Loucy (cell line): ENCODE measurements around the gene AP2A1.

ENCODE experiments used
- H2AFZ ChIP-seq: fragments of 200-600 bp; sonication (generic); 2 replicates; pipeline ENCODE4 v1.6.0; 2016; ENCODE audit warnings: antibody characterized with exemption, mild to moderate bottlenecking, low read length, moderate library complexity
- H3F3A ChIP-seq: fragments of 200-600 bp; 2 replicates; pipeline ENCODE4 v1.6.0; 2016; ENCODE audit warnings: antibody characterized with exemption, low read depth, mild to moderate bottlenecking
- H3K27me3 ChIP-seq: fragments of 200-600 bp; sonication (generic); 2 replicates; pipeline ENCODE4 v1.6.1; 2014; ENCODE audit warnings: low read length, mild to moderate bottlenecking; ENCODE audit not compliant: insufficient read depth, poor library complexity, severe bottlenecking
- H3K36me3 ChIP-seq: fragments of 200-600 bp; sonication (generic); 2 replicates; pipeline ENCODE4 v1.6.1; 2016; ENCODE audit warnings: low read length; ENCODE audit not compliant: insufficient read depth
- H3K4me1 ChIP-seq: fragments of 200-600 bp; sonication (generic); 2 replicates; pipeline ENCODE4 v1.5.1; 2014; ENCODE audit warnings: low read length, mild to moderate bottlenecking; ENCODE audit not compliant: insufficient read depth, poor library complexity, severe bottlenecking
- H3K4me2 ChIP-seq: fragments of 200-600 bp; sonication (generic); 2 replicates; pipeline ENCODE4 v1.6.0; 2014; ENCODE audit warnings: antibody characterized with exemption, low read length, low read depth, mild to moderate bottlenecking; ENCODE audit not compliant: poor library complexity, severe bottlenecking
- H3K4me3 ChIP-seq: fragments of 200-600 bp; sonication (generic); 2 replicates; pipeline ENCODE4 v1.5.1; 2014; ENCODE audit warnings: low read length, mild to moderate bottlenecking, mixed read lengths; ENCODE audit not compliant: poor library complexity, severe bottlenecking
- H3K79me2 ChIP-seq: fragments of 200-600 bp; sonication (generic); 2 replicates; pipeline ENCODE4 v1.6.1; 2014; ENCODE audit warnings: low read length; ENCODE audit not compliant: insufficient read depth
- H3K9ac ChIP-seq: fragments of 200-600 bp; sonication (generic); 2 replicates; pipeline ENCODE4 v1.6.0; 2014; ENCODE audit warnings: mild to moderate bottlenecking, low read depth, low read length, moderate library complexity; ENCODE audit not compliant: poor library complexity, severe bottlenecking
- H3K9me2 ChIP-seq: fragments of 200-600 bp; sonication (generic); replicated peaks from 2 replicates; pipeline ENCODE4 v1.6.1; 2016; ENCODE audit warnings: low read depth, low read length, mixed read lengths
- H3K9me3 ChIP-seq: fragments of 200-600 bp; sonication (generic); 2 replicates; pipeline ENCODE4 v1.6.1; 2014; ENCODE audit warnings: mild to moderate bottlenecking, antibody characterized with exemption, low read length, low read depth; ENCODE audit not compliant: insufficient read depth
- H4K20me1 ChIP-seq: fragments of 200-600 bp; sonication (generic); 2 replicates; pipeline ENCODE4 v1.6.0; 2014; ENCODE audit warnings: antibody characterized with exemption, low read length, mild to moderate bottlenecking; ENCODE audit not compliant: insufficient read depth, poor library complexity, severe bottlenecking
- CTCF ChIP-seq: fragments of 200-600 bp; sonication (generic); conservative IDR thresholded peaks from 2 replicates; pipeline ENCODE4 v1.5.1; 2014; ENCODE audit warnings: mild to moderate bottlenecking, antibody characterized with exemption, low read length
- EZH2phosphoT487 ChIP-seq: fragments of 200-600 bp; IDR thresholded peaks from 2 replicates; pipeline ENCODE4 v1.6.1; 2018; ENCODE audit warnings: antibody characterized with exemption, mild to moderate bottlenecking, moderate library complexity, borderline replicate concordance

The AP2A1 gene

GRCh38 chr19:49852631-49853126 lies 85.9 kb downstream of the AP2A1 start:
- TF ChIP-seq CTCF = no peak
- no peak for TF ChIP-seq EZH2phosphoT487
- peaks cover 50% of the 10 kb centered on the region for H4K20me1 ChIP-seq
- peak overlapping the region; percentile 95 for H3K4me2 ChIP-seq
- H3K9ac ChIP-seq = peak overlapping the region; percentile 68
- H3F3A ChIP-seq = 0 out of 2 replicates have a peak, but pooled peaks cover 3% of the 10 kb centered on the region
- peaks cover 37% of the 10 kb centered on the region for H3K79me2 ChIP-seq
- no peaks in the 10 kb centered on the region for H3K9me2 ChIP-seq
- H3K27me3 ChIP-seq = no peaks in the 10 kb centered on the region
- peaks cover 32% of the 10 kb centered on the region for H3K4me1 ChIP-seq
- peak overlapping the region; percentile 99 for H3K4me3 ChIP-seq
- no peaks in the 10 kb centered on the region for H3K9me3 ChIP-seq
- no peak overlapping the region for H2AFZ ChIP-seq
- H3K36me3 ChIP-seq = peaks cover 25% of the 10 kb centered on the region; the same call in 1 of the 2 replicates

- Histone ChIP-seq H3F3A (0 out of 2 replicates have a peak, but pooled peaks cover 3% of the 10 kb centered on the region), H4K20me1 (peaks cover 50% of the 10 kb centered on the region), H3K9ac (no peak overlapping the region)
Observed at GRCh38 chr19:49853852-49854377, 87.1 kb downstream of the AP2A1 start.

GRCh38 chr19:49854378-49855263 lies 87.8 kb downstream of the AP2A1 start:
- peak overlapping the region; percentile 95 for H3K4me2 ChIP-seq
- H3K36me3 ChIP-seq = peaks cover 36% of the 10 kb centered on the region; the same call in 1 of the 2 replicates
- no peak overlapping the region for H2AFZ ChIP-seq
- no peaks in the 10 kb centered on the region for H3K27me3 ChIP-seq
- 0 out of 2 replicates have a peak, but pooled peaks cover 3% of the 10 kb centered on the region for H3F3A ChIP-seq
- peaks cover 37% of the 10 kb centered on the region for H3K79me2 ChIP-seq
- H4K20me1 ChIP-seq = peaks cover 50% of the 10 kb centered on the region
- H3K4me3 ChIP-seq = no peak overlapping the region
- no peaks in the 10 kb centered on the region for H3K9me3 ChIP-seq
- H3K9ac ChIP-seq = no peak overlapping the region
- peaks cover 17% of the 10 kb centered on the region for H3K4me1 ChIP-seq
- TF ChIP-seq EZH2phosphoT487 (no peak), CTCF (no peak)
- no peaks in the 10 kb centered on the region for H3K9me2 ChIP-seq

More at GRCh38 chr19:49853852-49854377, 87.1 kb downstream of the AP2A1 start:
- H3K9me2 ChIP-seq = no peaks in the 10 kb centered on the region
- peaks cover 32% of the 10 kb centered on the region; the same call in 1 of the 2 replicates for H3K36me3 ChIP-seq
- TF ChIP-seq CTCF (no peak), EZH2phosphoT487 (no peak)
- peaks cover 21% of the 10 kb centered on the region for H3K4me1 ChIP-seq
- no peaks in the 10 kb centered on the region for H3K9me3 ChIP-seq
- peak overlapping the region; percentile 95 for H3K4me2 ChIP-seq
- peak overlapping the region; percentile 40 for H3K4me3 ChIP-seq
- H3K79me2 ChIP-seq = peaks cover 37% of the 10 kb centered on the region
- H3K27me3 ChIP-seq = no peaks in the 10 kb centered on the region
- no peak overlapping the region for H2AFZ ChIP-seq
